HCT116 (cell line): ENCODE data around the gene STAC2. TPM values are rescaled to one million over a fixed set of nuclear protein-coding genes. Genes with fewer than 3 reads are reported as not detected.

Source experiments
- ATAC-seq: fragments of 200-7000 bp; cut with Tn5 transposase; 2 replicates; pipeline ENCODE4 v1.9.1; 2020; ENCODE audit warnings: mild to moderate bottlenecking, moderate library complexity
- BruUV-seq: library from RNA; stranded (reverse); fragments of 400-500 nt; replicated peaks from 2 replicates; lab custom pipeline; 2021; lab: Mats Ljungman, UMichigan
- CTCF ChIA-PET: fragments of 300-600 bp; sonication (Branson Sonifier 250); formaldehyde crosslinking; loops from one replicate; lab custom pipeline; 2021; ENCODE audit warnings: antibody characterized with exemption; lab: Charles Lee
- POLR2A ChIA-PET: fragments of 300-600, 350-600 bp; sonication (Branson Sonifier 250); formaldehyde crosslinking; loops from one replicate; lab custom pipeline; 2021; ENCODE audit warnings: antibody characterized with exemption; lab: Charles Lee
- RAD21 ChIA-PET, 2 experiments: fragments of 300-600 bp; sonication (Branson Sonifier 250); formaldehyde crosslinking; loops; one replicate each; lab custom pipeline; 2023; ENCODE audit warnings: low total read pairs in 2 of 2; ENCODE audit not compliant: uncharacterized antibody in 2 of 2, unreplicated experiment in 2 of 2, low non-redundant PET in 1 of 2; lab: Charles Lee
- DNase-seq: peaks from one replicate; pipeline ENCODE4 v3.0.0-alpha.2; 2010; ENCODE audit warnings: low read depth, low spot score
- H2AFZ ChIP-seq: fragments of 200-600 bp; shearing (Covaris generic), sonication (generic); 2 replicates; pipeline ENCODE4 v1.6.1; 2017; ENCODE audit warnings: low read depth, mixed run types, mixed read lengths, antibody characterized with exemption, low read length; ENCODE audit not compliant: poor library complexity, severe bottlenecking
- H3K27ac ChIP-seq: 2 replicates; pipeline ENCODE4 v1.5.1; 2012; ENCODE audit warnings: low read depth, low read length
- H3K27me3 ChIP-seq: fragments of 200-600 bp; sonication (generic); 2 replicates; pipeline ENCODE4 v1.6.1; 2016; ENCODE audit warnings: mixed run types, low read length, mixed read lengths; ENCODE audit not compliant: insufficient read depth
- H3K36me3 ChIP-seq, 2 experiments: fragments of 200-500 bp in 1 of 2; fragments of 200-600 bp in 1 of 2; sonication (Bioruptor generic) in 1 of 2; sonication (generic) in 1 of 2; 2 replicates each; pipeline versions ENCODE4 v1.5.1 to v1.6.1; 2014 to 2016; ENCODE audit warnings: low read length in 2 of 2, inconsistent platforms in 1 of 2, mixed read lengths in 1 of 2, mixed run types in 1 of 2; ENCODE audit not compliant: insufficient read depth in 2 of 2, control insufficient read depth in 1 of 2
- H3K4me1 ChIP-seq, 2 experiments: fragments of 200-600 bp in 1 of 2; sonication (generic) in 1 of 2; 2 replicates each; pipeline versions ENCODE4 v1.5.1 to v1.6.1; 2012 to 2017; ENCODE audit warnings: low read length in 2 of 2, inconsistent platforms in 1 of 2, mild to moderate bottlenecking in 1 of 2, mixed read lengths in 1 of 2, mixed run types in 1 of 2, moderate library complexity in 1 of 2; ENCODE audit not compliant: insufficient read depth in 2 of 2, control insufficient read depth in 1 of 2
- H3K4me2 ChIP-seq: fragments of 200-600 bp; sonication (generic); 2 replicates; pipeline ENCODE4 v1.6.1; 2017; ENCODE audit warnings: mixed run types, low read length, mixed read lengths
- H3K4me3 ChIP-seq, 2 experiments: fragments of 200-600 bp in 1 of 2; sonication (generic) in 1 of 2; replicated peaks in 1 of 2; 2 replicates each; pipeline ENCODE4 v1.5.1; 2011 to 2016; ENCODE audit warnings: low read length in 2 of 2, control low read depth in 1 of 2, low read depth in 1 of 2, mild to moderate bottlenecking in 1 of 2, mixed read lengths in 1 of 2, mixed run types in 1 of 2
- H3K79me2 ChIP-seq: fragments of 200-600 bp; sonication (generic); 2 replicates; pipeline ENCODE4 v1.6.1; 2017; ENCODE audit warnings: mild to moderate bottlenecking, mixed run types, low read length, moderate library complexity, mixed read lengths; ENCODE audit not compliant: insufficient read depth
- H3K9ac ChIP-seq: fragments of 200-600 bp; sonication (generic); 2 replicates; pipeline ENCODE4 v1.6.1; 2016; ENCODE audit warnings: low read length, mixed read lengths
- H3K9me2 ChIP-seq: fragments of 200-600 bp; sonication (generic), shearing (Covaris generic); 2 replicates; pipeline ENCODE4 v1.6.1; 2017; ENCODE audit warnings: mixed run types, mild to moderate bottlenecking, moderate library complexity; ENCODE audit not compliant: insufficient read depth
- H3K9me3 ChIP-seq, 2 experiments: fragments of 200-500 bp in 1 of 2; fragments of 200-600 bp in 1 of 2; sonication (Bioruptor generic) in 1 of 2; sonication (generic) in 1 of 2; 2 replicates each; pipeline ENCODE4 v1.6.1; 2014 to 2017; ENCODE audit warnings: low read length in 2 of 2, mixed read lengths in 2 of 2, inconsistent platforms in 1 of 2, low read depth in 1 of 2, mild to moderate bottlenecking in 1 of 2, mixed run types in 1 of 2, moderate library complexity in 1 of 2; ENCODE audit not compliant: control insufficient read depth in 1 of 2, insufficient read depth in 1 of 2
- H4K20me1 ChIP-seq: fragments of 200-600 bp; sonication (generic), shearing (Covaris generic); 2 replicates; pipeline ENCODE4 v1.6.1; 2017; ENCODE audit warnings: mixed run types, mild to moderate bottlenecking, moderate library complexity; ENCODE audit not compliant: insufficient read depth
- CBX3 ChIP-seq: IDR thresholded peaks from 2 replicates; pipeline ENCODE4 v1.6.1; 2012; ENCODE audit warnings: low read depth
- CEBPB ChIP-seq: IDR thresholded peaks from 2 replicates; pipeline ENCODE4 v1.6.1; 2012; ENCODE audit warnings: low read depth
- ELF1 ChIP-seq: IDR thresholded peaks from 2 replicates; pipeline ENCODE4 v1.6.1; 2012; ENCODE audit warnings: low read depth, borderline replicate concordance
- EZH2 ChIP-seq: fragments of 200-600 bp; sonication (generic); IDR thresholded peaks from 2 replicates; pipeline ENCODE4 v1.6.1; 2017; ENCODE audit warnings: antibody characterized with exemption, mixed run types
- EZH2phosphoT487 ChIP-seq: fragments of 200-600 bp; IDR thresholded peaks from 2 replicates; pipeline ENCODE4 v1.6.1; 2018; ENCODE audit warnings: antibody characterized with exemption, borderline replicate concordance
- FOSL1 ChIP-seq: IDR thresholded peaks from 2 replicates; pipeline ENCODE4 v1.6.1; 2012; ENCODE audit warnings: low read depth
- JUND ChIP-seq: IDR thresholded peaks from 2 replicates; pipeline ENCODE4 v1.6.1; 2012
- POLR2AphosphoS5 ChIP-seq: IDR thresholded peaks from 2 replicates; pipeline ENCODE4 v1.6.1; 2011; ENCODE audit warnings: mild to moderate bottlenecking, low read depth, low read length, moderate library complexity
- RAD21 ChIP-seq: IDR thresholded peaks from 2 replicates; pipeline ENCODE4 v1.6.1; 2012; ENCODE audit warnings: low read depth, mild to moderate bottlenecking
- SP1 ChIP-seq: IDR thresholded peaks from 2 replicates; pipeline ENCODE4 v1.6.1; 2012; ENCODE audit warnings: low read depth
- SRF ChIP-seq: IDR thresholded peaks from 2 replicates; pipeline ENCODE4 v1.6.1; 2012; ENCODE audit warnings: low read depth
- YY1 ChIP-seq: IDR thresholded peaks from 2 replicates; pipeline ENCODE4 v1.6.1; 2011; ENCODE audit warnings: low read length, low read depth, moderate library complexity, mild to moderate bottlenecking; ENCODE audit not compliant: insufficient replicate concordance; ENCODE audit errors: extremely low read depth
- ZNF274 ChIP-seq: fragments of 200-500 bp; sonication (Bioruptor generic); IDR thresholded peaks from 2 replicates; pipeline ENCODE4 v1.6.1; 2014; ENCODE audit warnings: mild to moderate bottlenecking, low read depth, low read length, inconsistent platforms
- intact Hi-C: fragments of 100-400 bp; cut with micrococcal nuclease; formaldehyde crosslinking; loops from 2 replicates; pipeline ENCODE4 v1.10.0; 2022
- total RNA-seq: library from RNA; stranded (reverse); gene quantifications from one replicate; pipeline ENCODE4 v1.2.1, GENCODE V29; 2021; ENCODE audit not compliant: unreplicated experiment
- TF ChIP-seq, protein P1 (sequence below): IDR thresholded peaks from 2 replicates; pipeline ENCODE4 v1.6.1; 2012
- TF ChIP-seq, protein P2 (sequence below): IDR thresholded peaks from 2 replicates; pipeline ENCODE4 v1.6.1; 2012
- TF ChIP-seq, protein P3 (sequence below): IDR thresholded peaks from 2 replicates; pipeline ENCODE4 v1.6.1; 2012; ENCODE audit warnings: low read depth
- TF ChIP-seq, protein P4 (sequence below): IDR thresholded peaks from 2 replicates; pipeline ENCODE4 v1.6.1; 2011; ENCODE audit warnings: mild to moderate bottlenecking, low read length, moderate library complexity; ENCODE audit not compliant: insufficient replicate concordance; ENCODE audit errors: extremely low read depth

STAC2 gene
- total RNA-seq, 1 experiment from 2014 or later, result not detected

DNA sequence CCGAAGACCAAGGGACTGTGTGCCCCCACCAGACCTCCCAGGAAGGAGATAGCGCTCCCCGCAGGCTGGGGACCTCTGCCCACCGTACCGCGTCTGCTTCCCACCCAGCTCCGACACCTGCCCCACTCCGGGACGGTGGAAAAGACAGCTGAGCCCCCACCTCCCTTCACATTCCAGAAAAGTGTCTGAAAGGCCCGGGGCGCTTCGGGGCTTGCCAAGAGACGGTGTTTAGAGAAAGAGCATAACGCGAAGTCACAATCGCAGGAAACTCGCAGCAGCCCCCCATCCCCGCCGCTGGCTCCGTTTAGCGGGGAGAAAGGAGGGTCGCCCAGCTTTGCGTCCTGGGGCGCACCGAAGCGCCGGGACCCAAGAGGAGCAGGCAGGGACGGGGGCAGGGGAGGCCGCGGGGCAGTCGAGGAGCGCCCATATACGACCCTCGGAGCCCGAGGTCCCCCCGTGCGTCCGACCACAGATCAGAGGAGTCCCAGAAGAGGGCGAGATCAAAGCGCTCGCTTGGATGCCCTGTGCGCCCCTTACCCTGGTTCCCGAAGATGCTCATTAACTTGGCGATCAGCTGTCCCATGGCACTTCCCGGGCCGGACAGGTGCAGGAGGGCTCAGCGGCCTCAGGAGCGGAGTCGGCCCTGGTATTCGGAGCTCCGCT lies 60.4 kb downstream of the STAC2 start:
- POLR2A ChIA-PET, result interaction anchor here (0.6 to 2.2 kb wide), 7 partner anchors 12 to 1124 kb away, joined by 3 to 17 read pairs (median 3); partner anchors contain the start of genes LASP1 and RPL19
- no peak overlapping the region for H3K4me2 ChIP-seq
- no peaks in the 10 kb centered on the region for H3K36me3 ChIP-seq

More for the DNA sequence above, 60.4 kb downstream of the STAC2 start:
- no peaks in the 10 kb centered on the region for H3K9me3 ChIP-seq
- no peaks in the 10 kb centered on the region for H3K27me3 ChIP-seq
- peaks cover 6 to 10% of the 10 kb centered on the region in 2 experiments; a peak in 3 of 4 replicates for H3K4me1 ChIP-seq
- BruUV-seq, result no TSS peak
- no peaks in the 10 kb centered on the region for H3K79me2 ChIP-seq
- ChIA-PET CTCF (interaction anchor here (0.7 to 2.2 kb wide), 24 partner anchors 9 to 311 kb away, joined by 3 to 62 read pairs (median 5); partner anchors contain the start of genes CACNB1, RPL19 and RPL23), RAD21 (interaction anchor here (1.0 to 1.4 kb wide), 4 partner anchors 11 to 182 kb away, joined by 3 to 7 read pairs (median 5); partner anchors contain the start of gene RPL19 (in 1 of the 2))
- intact Hi-C loops, result no loop called here
- no peaks in the 10 kb centered on the region for H3K9me2 ChIP-seq
- ATAC-seq (peak; percentile 4; the same call in 1 of the 2 replicates), DNase-seq (no peak)
- H2AFZ ChIP-seq, result peak overlapping the region; percentile 83
- H4K20me1 ChIP-seq, result no peaks in the 10 kb centered on the region
- TF ChIP-seq, protein P1, sequence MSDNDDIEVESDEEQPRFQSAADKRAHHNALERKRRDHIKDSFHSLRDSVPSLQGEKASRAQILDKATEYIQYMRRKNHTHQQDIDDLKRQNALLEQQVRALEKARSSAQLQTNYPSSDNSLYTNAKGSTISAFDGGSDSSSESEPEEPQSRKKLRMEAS, result no peak
- TF ChIP-seq CBX3 (no peak), EZH2phosphoT487 (no peak), RAD21 (no peak), EZH2 (no peak), ZNF274 (no peak), FOSL1 (no peak), POLR2AphosphoS5 (no peak), SRF (no peak), CEBPB (no peak), YY1 (no peak), JUND (no peak), SP1 (no peak), ELF1 (no peak)
- TF ChIP-seq, protein P2, sequence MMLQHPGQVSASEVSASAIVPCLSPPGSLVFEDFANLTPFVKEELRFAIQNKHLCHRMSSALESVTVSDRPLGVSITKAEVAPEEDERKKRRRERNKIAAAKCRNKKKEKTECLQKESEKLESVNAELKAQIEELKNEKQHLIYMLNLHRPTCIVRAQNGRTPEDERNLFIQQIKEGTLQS, result no peak
- TF ChIP-seq, protein P3, sequence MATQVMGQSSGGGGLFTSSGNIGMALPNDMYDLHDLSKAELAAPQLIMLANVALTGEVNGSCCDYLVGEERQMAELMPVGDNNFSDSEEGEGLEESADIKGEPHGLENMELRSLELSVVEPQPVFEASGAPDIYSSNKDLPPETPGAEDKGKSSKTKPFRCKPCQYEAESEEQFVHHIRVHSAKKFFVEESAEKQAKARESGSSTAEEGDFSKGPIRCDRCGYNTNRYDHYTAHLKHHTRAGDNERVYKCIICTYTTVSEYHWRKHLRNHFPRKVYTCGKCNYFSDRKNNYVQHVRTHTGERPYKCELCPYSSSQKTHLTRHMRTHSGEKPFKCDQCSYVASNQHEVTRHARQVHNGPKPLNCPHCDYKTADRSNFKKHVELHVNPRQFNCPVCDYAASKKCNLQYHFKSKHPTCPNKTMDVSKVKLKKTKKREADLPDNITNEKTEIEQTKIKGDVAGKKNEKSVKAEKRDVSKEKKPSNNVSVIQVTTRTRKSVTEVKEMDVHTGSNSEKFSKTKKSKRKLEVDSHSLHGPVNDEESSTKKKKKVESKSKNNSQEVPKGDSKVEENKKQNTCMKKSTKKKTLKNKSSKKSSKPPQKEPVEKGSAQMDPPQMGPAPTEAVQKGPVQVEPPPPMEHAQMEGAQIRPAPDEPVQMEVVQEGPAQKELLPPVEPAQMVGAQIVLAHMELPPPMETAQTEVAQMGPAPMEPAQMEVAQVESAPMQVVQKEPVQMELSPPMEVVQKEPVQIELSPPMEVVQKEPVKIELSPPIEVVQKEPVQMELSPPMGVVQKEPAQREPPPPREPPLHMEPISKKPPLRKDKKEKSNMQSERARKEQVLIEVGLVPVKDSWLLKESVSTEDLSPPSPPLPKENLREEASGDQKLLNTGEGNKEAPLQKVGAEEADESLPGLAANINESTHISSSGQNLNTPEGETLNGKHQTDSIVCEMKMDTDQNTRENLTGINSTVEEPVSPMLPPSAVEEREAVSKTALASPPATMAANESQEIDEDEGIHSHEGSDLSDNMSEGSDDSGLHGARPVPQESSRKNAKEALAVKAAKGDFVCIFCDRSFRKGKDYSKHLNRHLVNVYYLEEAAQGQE, result no peak
- TF ChIP-seq, protein P4, sequence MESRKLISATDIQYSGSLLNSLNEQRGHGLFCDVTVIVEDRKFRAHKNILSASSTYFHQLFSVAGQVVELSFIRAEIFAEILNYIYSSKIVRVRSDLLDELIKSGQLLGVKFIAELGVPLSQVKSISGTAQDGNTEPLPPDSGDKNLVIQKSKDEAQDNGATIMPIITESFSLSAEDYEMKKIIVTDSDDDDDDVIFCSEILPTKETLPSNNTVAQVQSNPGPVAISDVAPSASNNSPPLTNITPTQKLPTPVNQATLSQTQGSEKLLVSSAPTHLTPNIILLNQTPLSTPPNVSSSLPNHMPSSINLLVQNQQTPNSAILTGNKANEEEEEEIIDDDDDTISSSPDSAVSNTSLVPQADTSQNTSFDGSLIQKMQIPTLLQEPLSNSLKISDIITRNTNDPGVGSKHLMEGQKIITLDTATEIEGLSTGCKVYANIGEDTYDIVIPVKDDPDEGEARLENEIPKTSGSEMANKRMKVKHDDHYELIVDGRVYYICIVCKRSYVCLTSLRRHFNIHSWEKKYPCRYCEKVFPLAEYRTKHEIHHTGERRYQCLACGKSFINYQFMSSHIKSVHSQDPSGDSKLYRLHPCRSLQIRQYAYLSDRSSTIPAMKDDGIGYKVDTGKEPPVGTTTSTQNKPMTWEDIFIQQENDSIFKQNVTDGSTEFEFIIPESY, result no peak
- no peak overlapping the region for H3K9ac ChIP-seq
- H3K4me3 ChIP-seq, result no peak overlapping the region
- H3K27ac ChIP-seq, result no peak overlapping the region; the same call in 1 of the 2 replicates
